HG03565 (cell line): Measurements from ENCODE around the gene NOX5.

ENCODE experiments used
- ATAC-seq: cut with Tn5 transposase; IDR thresholded peaks from one replicate; pipeline ENCODE4 v1.9.1; 2021; ENCODE audit warnings: mild to moderate bottlenecking, moderate library complexity; ENCODE audit not compliant: unreplicated experiment

The NOX5 gene

DNA sequence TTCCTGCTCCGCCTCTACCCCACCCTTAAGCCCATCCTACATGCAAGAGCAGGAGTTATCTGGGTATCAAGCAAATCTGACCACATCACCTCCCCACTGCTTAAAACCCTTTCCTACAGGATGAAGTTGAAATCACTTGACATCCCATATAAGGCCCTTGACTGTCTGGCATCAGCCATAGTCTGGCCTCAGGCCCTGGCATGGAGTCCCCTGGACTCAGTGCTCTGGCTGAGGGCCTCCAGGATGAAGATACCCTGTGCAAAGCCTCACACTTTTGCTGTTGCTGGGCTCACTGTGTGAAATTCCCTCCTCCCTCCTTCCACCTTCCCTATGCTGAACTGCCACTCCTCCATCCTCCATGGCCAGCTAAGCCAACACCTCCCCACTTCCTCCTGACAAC, 80.8 kb downstream of the NOX5 start:
- no peak for ATAC-seq

DNA sequence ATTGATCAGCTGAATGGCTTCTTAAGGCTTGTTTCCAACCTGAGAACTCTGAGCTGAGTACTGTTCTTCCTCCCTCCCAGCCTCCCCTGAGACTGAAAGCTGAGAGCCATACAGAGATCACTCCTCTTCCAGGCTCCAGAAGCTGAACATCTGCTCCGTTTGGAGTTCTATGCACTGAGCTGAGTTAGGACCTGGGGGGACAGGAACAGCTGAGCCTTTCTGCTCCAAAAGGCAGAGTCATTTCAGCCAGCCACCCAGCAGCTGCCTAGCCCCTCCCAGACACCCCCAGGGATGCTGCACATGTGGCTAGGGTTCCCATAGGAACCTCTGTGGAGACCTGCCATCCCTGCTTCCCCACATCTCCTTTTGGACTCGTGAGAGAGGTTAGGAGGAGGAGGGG, 81.7 kb downstream of the NOX5 start:
- ATAC-seq, result no peak

- no peak for ATAC-seq
These were observed 82.1 kb downstream of the NOX5 start for GRCh38 chr15:69096626-69097025.

DNA sequence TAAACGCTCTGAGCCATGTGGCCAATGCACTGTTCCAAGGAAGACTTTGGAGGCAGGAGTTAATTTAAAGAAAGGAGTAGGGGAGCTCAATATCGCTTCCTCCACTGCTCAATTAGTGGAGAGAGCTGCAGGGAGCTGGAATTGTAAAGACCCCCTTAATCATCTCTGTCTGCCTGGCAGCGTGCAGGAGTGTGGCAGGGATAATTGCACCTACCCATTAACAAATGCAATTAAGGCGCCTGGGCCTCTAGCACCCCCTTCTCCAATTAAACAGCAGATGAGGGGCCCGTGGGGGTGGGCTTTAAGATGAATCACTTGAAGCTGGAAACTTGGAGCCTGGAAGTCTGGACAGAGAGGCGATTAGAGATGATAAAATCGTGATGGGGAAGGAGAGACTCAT, 84.3 kb downstream of the NOX5 start:
- no peak for ATAC-seq

- ATAC-seq, result no peak
These were observed 85.4 kb downstream of the NOX5 start for GRCh38 chr15:69099941-69100340.

DNA sequence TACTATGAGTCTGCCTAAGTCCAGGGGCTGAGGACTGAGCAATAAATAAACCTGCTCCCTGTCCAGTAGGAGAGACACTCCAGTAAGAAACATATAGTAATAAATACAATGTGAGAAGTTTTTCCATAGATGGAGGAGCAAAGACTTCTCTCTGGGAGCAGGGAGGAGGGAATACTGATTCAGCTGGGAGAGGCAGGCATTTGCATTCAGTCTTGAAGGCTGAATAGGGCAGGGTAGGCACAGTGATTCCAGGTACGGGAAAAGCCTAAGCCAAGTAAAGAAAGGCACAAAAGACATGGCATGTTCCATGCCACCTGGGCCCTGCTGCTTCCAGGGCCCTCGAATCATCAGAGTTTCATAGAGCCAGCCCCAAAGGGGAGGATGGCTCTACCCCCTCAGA, 86.3 kb downstream of the NOX5 start:
- ATAC-seq, result no peak

DNA sequence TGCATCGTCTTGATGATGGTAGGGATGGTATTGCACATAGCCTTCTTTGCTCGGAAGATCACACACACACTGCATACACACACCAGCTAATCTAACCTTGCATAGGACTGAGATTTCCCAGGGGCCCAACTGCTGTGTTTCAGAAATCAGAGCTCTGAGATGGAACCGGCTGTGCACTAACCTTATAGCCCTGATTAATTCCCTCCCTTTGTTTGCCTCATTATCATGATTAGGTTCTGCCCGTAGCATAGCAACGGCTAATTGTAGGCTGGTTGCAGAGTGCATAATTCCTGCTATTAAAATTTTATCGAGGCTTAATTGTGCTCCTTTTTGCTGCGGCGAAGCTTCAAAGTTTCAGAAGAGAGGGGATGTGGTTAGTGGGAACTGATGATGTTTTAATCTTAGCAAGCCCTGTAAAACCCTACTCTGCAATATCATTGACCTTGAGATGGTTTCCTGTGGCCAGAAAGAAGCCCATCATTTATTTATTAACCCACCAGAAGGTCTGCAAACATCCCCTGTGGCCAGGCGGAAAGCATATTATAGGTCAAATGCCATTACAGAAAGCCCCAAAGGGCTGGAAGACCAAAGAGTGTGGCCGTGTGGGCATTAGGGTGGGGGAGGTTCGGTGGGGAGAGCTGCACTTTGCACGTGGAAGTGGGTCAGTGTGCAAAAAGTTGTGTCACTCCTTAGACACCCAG, 89.7 kb downstream of the NOX5 start:
- no peak for ATAC-seq

- no peak for ATAC-seq
These were observed 91.0 kb downstream of the NOX5 start for GRCh38 chr15:69105451-69105985.

GRCh38 chr15:69107025-69107620, 92.6 kb downstream of the NOX5 start:
- no peak for ATAC-seq
